GM19463 (cell line): Measurements from ENCODE around the gene SDK2.

ENCODE experiments used
- ATAC-seq: cut with Tn5 transposase; IDR thresholded peaks from one replicate; pipeline ENCODE4 v1.9.1; 2021; ENCODE audit warnings: mild to moderate bottlenecking, moderate library complexity; ENCODE audit not compliant: unreplicated experiment

SDK2 gene

DNA sequence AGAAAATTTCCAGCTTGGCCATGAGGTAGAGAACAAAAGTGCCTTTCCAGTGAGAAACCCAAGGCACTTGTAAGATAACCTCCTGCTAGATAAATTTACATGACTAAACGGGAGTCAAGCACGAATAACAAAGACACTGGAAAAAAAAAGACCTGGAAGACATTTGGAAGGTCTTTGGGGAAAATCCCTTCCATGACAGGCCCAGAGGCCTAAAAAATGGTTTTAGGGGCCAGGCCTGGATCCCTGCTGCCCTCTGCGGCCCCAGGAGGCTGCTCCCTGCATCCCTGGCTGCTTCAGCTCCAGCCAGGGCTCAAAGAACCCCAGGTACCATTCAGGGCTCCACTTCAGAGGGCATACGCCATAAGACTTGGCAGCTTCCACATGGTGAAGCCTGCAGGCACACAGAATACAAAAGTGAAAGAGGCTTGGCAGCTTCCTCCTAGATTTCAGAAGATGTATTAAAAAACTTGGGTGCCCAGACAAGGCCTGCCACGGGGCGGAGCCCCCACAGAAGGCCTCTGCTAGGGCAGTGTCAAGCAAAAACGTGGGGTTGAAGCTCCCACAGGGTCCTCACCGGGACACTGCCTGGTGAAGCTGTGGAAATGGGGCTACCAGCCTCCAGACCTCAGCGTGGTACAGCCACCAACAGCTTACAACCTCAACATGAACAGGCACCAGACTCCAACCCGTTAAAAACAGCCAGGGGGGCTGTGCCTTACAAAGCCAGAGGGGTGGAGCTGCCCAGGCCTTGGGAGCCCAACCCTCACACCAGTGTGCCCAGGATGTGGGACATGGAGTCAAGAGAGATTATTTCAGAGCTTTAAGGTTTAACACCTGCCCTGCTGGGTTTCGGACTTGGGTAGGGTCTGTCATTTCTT lies 77.1 kb downstream of the SDK2 start:
- ATAC-seq: no peak

DNA sequence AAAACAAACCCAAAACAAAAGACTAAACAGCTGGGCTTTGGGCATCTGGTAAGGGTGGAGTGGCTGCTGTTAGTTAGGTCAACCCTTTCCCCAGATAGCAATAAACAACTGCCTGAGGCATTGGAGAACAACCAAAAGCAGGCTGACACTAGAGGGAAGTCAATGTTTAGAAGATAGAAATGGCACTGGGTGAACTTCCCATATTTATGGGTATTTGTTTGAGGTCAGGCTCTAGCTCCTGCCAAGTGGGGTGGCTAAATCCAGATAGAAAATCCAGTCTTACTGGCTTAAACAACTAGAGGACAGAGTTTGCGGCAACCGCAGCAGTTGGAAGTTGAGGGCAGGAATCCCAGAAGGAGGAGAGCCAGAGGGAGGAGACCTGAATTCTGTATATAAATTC lies 79.4 kb downstream of the SDK2 start:
- no peak for ATAC-seq

DNA sequence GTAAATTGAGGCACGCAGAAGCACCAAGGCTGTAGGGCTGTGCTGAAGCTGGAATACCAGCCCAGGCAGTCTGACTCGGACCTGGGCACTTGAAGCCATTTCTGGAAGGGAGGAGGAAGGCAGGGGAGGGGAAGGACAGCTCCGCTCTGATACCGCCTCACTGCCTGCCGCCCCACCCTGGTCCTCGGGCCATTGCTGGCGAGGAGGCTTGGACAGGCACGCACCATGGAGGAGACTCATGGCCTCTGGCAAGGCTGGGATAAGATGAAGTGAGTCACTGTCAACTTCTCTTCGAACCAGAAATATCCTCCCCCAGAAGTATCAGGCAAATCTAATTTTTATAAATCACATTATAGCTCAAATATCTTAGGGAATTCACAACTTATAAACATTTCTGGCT lies 81.3 kb downstream of the SDK2 start:
- ATAC-seq: no peak

DNA sequence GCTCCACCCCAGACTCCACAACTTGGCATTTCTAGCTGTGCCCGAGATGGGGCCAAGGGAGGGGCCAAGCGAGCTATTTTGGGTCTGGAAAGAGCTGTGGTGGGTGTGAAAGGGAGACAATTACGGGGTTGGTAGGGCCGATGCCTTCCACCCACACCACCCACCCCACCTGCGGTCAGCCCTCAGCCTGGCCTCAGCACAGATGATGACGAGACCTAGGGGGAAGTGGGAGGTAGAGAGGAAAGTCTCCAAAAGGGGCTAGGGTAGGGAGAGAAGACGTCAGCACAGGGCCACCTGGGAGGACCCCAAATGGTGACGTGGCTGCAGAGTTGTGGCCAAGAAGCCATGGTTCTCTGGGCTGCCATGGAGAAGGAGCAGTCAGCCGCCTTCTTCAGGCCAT lies 83.1 kb downstream of the SDK2 start:
- ATAC-seq: no peak

DNA sequence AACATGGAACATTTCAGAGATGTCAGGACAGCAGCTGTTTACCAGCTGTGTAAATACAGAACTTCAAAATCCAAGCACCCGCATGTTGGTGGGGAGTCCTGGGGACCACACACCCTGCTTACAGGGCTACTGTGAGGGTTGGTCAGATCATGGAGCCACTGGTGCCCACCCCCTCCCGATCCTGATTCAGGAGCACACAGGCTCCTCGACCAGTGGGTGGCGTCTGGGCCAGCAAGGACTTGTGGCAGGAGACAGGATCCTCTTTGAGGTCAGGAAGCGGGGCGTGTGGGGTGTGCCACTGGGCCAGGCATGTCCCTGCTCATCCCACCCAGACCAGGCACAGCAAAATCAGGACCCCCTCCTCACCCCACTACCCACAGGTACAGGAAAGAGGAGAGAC lies 83.6 kb downstream of the SDK2 start:
- no peak for ATAC-seq

DNA sequence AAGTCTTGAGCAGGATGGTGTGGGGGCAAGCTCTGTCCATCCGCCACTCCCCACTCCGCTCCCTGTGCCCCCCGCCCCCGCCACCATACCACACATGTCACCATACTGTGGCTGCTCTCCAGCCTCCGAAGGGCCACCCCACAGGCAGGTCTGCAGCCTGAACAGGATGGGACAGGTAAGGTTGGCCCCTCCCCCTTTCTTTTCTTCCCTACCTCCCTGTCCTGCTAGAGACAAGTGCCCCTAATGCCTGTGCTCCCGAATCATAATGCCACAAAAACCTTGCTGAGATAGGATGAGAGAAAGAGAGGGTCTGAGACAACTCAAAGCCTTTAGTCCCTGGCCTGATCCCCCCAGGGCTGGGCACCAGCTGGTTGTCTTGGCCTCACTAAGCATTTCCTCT lies 84.7 kb downstream of the SDK2 start:
- ATAC-seq: no peak

DNA sequence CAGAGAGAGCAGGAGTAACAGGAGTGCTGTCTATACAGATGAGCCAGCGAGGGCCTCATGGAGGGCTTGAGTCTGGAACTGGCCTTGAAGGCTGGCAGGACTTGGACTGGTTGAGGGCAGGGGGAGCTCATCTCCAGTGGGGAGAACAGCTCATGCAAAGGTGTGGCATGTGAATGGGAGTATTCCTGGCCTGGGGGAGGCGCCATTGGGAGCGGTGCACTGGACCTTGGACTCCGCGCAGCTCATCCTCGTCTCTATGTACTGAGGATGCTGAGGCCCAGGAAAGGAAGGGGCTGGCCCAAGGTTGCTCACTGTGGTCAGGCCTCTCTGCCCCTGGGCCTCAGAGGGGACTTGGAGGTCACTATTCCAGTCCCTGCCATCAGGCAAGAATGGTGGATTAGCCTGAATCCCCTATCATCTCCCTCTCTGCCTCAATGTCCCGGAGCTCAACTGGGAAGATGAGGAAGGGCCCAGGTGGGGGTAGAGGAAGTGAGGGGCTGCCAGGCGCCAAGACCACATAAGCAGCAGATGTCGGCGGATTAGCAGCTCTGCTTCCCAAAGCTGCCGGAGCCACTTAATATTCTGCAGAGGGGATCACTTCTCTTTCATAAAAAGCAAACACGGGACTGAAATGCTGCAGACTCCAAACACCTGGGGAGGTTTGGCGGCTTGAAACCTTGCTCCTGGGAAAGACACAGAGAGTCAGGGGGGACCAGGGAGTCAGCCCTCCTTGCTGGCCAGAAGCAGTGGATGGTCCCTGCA lies 88.9 kb downstream of the SDK2 start:
- ATAC-seq: no peak

DNA sequence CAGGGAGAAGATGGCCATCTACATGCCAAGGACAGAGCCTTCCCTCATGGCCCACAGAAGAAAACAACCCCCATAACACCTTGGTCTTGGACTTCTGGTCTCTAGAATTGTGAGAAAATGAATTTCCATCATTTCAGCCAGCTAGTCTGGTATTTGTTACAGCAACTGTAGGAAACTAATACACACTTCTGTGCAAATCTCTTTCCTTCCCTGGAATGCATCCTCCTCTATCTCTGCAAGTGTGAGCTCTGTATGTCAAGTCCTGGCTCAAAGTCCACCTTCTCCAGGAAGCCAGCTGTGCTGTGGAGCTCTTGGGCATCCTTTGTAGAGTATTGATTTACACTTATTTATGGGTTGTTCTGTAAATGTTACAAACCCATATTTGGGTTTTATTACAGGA lies 89.7 kb downstream of the SDK2 start:
- no peak for ATAC-seq

DNA sequence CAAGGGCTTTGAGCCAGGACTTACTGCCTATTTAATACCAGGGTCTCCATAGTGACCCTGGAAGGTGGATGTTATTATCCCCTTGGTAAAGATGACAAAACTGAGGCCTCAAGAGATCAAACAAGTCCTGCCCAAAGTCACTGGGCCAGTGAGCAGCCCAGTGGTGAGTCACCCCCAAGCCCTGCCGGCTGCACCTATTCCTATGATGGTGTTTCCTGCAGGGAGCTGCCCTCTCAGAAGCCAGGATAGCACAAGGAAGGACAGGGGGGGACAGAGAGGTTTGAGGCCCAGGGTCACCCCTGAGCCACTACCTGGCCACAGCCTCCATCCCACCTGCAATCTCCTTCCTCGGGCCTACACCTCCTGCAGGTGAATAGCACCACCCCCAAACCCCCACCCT lies 90.9 kb downstream of the SDK2 start:
- no peak for ATAC-seq

DNA sequence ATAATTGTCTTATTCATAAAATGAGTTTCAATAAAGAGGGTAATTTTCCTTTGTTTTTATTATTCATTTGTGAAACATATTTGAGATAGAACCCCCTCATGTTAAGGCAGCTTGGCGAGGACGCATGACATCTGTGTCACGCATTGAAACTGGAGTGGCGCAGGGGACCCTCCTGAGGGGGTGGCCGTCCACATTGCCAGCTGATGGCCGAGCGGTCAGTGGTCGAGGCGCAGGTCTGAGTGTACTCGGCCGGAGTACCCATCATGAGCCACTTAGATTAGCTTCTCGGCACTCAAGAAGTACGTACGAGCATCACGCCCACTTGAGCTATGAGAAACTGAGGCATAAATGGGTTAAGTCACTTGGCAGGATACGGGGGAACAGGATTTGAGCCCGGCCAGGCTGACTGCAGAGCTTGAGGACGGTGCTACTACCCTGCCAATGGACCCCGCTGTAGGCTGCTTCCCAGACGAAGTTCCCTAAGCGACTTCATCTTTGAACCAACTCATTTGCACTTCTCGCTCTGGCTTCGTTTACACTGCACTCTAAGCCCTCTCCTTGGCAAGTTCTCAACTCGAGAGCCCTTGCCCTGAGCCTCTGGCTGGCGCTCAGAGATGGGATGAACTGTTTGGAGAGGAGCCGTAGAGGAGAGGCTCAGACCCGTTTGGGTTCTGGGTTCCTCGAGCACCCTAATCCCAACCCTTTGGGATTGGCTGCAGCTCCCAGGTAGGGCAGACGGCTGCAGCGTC lies 91.8 kb downstream of the SDK2 start:
- ATAC-seq: no peak

DNA sequence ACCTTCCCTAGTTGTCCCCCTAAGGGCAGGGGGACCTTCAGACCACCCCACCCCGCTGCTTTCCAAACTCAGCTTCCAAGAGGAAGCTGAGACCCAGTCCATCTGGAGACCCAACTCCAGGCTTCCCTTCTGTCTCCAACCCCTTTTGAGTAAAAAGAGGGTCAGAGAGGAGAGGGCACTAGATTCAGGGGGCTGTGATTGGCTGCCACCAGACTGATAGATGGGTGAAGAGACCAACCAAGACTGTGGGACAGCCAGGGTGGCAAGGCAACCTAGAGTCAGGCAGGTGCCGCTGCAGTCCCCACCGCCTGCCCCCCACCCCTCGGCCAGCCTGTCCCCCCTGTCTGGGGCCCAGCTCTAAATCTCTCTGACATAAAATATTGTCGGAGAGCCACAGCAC lies 92.5 kb downstream of the SDK2 start:
- no peak for ATAC-seq

DNA sequence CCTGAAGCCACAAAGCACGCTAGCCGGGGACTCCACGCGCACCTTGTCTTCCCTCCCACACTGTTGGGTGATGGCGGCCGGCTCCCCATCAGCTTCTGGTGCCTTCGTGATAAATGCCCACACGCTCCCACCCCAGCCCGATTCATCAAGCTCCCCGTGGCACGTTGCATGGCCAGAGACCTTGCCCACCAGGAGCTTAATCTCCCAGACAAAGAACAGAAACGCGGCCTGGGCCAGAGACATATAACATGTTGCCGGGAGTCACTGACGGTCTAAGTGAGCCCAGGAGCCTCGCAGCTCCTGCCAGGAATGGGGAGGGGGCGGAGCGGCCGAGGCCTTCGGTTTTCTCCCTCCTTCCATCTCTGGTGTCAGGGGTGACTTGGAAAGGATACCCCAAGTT lies 93.1 kb downstream of the SDK2 start:
- no peak for ATAC-seq

DNA sequence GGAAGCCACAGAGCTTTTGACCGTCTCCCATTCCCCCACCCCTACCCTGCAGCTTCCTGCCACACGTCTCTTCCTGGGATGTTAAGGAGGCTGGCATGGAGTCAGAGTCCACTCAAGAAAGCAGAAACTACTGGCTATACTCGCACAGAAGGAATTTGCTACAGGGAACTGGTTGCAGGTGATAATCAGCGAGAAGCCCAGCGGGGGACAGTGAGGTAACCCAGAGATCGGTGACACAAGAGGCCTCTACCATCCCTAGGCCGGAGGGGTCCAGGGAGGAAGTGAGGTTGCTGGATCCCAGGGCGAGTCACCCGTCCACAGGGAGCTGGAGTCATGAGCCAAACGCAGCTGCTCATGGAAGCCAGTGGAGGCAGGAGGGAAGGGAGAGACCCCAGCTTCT lies 93.7 kb downstream of the SDK2 start:
- no peak for ATAC-seq

DNA sequence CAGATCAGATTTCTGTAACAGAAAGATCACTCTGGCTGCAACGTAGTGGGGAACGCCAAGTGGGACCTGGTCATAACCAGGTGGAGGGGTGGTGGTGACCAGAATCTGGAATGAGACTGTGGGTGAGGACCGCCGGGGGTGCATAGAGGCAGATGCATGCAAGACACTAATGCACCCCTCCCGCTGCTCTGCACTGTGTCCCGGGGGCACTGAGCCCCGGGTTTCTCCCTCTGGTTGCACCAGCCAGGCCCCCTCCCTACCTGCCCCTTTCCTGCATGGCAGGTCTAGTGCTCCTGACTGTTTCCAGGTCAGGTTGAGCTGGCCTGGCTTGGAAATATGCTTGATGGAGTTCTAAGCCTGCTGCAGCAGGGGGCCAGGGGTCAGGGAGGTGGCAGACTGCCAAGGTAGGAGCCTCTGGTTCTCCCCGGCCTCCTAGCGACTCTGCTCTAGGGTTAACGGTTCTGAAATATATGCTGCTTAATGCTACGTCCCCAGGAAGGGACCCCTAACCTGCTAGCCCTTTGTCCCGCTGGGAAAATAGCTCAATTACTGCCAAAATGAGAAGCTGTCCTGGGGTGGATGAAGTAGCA lies 94.3 kb downstream of the SDK2 start:
- no peak for ATAC-seq

DNA sequence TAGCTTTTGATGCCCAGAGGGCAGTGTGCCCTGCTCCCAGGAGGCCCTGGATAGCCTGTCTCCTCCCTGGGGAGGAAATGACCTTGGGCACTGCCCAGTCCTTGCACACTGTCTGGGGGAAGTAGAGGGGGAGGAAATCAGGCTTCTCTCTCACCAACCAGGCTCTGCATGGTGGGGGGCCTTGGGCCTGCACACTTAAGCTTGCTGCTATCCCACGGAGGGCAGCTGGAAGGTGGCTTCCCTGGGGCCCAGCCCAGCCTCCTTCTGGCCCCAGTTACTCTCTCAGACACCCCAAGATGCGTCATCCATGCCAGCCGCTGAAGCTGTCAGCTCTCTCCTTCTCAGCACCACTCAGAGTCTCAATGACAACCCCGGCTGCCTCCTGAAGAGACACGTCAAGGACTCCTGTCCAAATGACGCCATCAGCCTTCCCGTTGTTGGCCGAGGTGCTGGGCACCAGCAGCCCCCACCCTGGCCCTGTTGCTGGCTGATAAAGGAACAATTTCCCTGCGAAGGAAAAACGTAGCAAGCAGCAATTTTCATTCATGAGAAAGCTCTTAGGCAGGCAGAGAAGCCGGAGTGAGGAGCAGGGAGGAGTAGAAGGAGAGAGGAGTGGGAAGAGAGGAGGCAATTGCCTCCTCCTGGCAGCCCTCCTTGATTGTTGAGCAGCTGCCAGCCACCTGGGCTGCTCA lies 95.5 kb downstream of the SDK2 start:
- no peak for ATAC-seq

DNA sequence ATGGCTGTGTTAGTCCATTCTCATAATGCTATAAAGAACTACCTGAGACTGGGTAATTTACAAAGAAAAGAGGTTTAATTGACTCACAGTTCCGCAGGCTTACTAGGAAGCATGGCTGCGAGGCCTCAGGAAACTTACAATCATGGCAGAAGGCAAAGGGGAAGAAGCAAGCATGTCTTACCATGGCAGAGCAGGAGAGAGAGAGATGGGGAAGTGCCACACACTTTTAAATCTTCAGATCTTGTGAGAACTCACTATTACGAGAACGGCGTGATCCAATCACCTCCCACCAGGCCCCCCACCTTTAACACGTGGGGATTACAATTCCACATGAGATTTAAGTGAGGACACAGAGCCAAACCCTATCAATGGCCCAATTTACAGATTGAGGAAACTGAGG lies 96.5 kb downstream of the SDK2 start:
- ATAC-seq: no peak

DNA sequence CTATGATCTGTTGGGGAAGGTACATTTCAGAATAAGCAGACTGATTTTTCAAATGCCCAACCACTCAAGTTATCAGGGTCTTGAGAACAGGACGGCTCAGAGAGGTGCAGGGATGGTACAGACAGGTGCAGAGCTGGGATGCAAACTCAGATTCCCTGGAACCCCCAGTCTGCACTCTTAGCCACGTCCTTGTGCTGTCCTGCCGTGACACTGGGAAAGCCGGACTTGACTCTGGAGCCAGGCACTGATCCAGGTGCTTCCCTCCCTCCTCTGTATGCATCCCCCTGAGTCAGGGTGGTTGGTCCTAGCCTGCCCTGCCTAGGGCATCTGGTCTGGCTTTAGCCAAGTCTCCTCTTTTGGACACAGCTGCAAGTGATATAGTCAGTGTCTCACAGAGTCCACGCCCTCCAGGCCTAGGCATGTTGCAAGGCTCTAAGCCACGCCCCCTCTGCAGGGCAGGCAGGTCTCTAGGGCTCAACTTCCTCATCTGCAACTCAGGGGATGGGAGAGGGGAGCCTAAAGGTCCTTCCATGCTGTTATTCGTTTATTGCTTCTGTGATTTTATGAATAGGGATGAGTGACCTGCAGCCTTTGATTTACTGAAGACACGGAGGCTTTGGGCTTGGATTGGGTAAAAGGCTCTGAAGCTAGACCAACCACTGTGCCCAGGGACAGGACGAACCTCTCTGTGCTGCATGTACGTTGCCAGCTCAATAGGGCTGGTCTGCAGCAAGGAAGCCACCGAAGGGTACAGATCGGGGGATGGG lies 97.3 kb downstream of the SDK2 start:
- no peak for ATAC-seq

DNA sequence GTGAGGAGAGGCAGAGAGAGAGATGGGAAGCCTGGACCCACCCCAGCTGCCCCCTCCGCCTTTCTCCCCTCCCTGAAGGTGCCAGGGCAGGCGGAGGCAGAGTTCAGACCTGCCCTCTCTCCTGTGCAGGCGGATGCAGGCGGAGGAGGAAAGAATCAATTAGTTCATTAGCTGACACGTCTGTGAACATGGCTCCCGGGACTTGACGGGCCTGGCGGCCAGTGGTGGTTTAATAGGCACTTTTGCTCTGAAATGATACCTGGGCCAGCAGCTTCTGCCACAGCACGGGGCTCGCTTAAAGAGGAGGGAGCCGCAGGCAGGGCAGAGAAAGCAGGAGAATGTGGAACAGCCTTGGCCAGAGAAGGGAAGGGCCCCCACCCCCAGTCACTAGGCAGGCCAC lies 98.1 kb downstream of the SDK2 start:
- ATAC-seq: no peak

DNA sequence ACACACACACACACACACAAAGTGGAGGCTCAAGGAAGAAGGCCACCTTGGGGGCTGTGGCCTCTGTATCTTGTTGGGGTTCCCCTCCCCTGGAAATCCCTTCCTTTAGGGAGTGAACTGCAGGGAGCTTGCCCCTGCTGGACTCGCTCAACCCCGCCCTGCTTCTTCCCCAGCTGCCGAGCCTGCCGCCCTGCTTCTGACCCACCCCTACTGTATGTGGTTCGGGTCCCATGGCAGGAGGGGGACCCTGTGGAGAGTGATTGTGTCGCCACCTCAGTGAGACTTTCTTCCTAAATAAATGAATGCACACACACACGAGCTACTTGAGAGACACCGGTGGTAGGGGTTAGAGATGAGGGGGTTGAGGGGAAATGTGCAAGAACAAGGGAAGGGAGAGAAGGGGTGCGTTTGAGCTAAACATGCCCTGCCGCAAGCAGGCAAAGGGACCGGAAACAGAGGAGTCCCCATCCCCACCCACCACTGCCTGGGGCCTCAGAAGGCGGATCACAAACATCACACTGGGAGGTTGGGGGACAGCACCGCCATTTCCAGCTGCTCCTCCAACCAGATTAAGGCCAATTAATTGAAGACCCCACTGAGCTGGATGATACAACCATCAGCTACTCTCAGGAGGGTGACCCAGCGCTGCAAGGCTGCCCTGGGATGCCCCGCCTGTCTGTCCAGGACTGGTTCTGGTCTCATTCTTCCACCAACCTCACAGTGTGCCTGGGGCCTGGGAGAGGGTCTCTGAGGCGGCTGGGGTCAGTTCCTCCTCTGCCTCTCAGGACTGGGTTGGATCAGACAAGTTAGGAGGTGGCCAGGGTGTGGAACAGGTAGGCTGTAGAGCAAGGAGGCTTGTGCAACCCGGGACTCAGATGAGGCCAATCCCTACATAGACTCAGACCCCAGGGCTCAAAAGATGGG lies 98.9 kb downstream of the SDK2 start:
- ATAC-seq: no peak
